ENCODE measurements around the gene LGALS12. TPM values are rescaled to one million over a fixed set of nuclear protein-coding genes. Genes with fewer than 3 reads are reported as not detected.

The LGALS12 gene
- total RNA-seq (2014; rRNA removed; shearing (Covaris generic)) (not detected in 2 replicates), total RNA-seq (2022) (not detected in 2 replicates), Bru-seq, nascent RNA (not detected), BruChase-seq, experiment 1, labeled RNA remaining after a 6-hour chase (not detected), BruChase-seq, experiment 2, labeled RNA remaining after a 2-hour chase (not detected)
- long read RNA-seq = 0 reads

- Histone ChIP-seq H3K27ac (ENCODE audit: low read depth, low read length, poor library complexity, severe bottlenecking) (no peak within 1 kb of the TSS), H3K4me3 (ENCODE audit: low read depth, low read length, poor library complexity, severe bottlenecking) (no peak within 1 kb of the TSS), H3K79me2 (ENCODE audit: insufficient read depth, low read depth, low read length) (no peaks in the 10 kb centered on the region), H3K9me2 (ENCODE audit: insufficient read depth, low read length) (no peaks in the 10 kb centered on the region), H3K4me2 (ENCODE audit: low read length) (no peak within 1 kb of the TSS), H2AFZ (ENCODE audit: low read length) (no peak within 1 kb of the TSS), H3K9me3 (ENCODE audit: low read length) (no peaks in the 10 kb centered on the region), H3K36me3 (ENCODE audit: insufficient read depth, low read length) (no peaks in the 10 kb centered on the region), H4K20me1 (ENCODE audit: insufficient read depth, low read length) (no peaks in the 10 kb centered on the region), H3K4me1 (ENCODE audit: insufficient read depth, low read length, poor library complexity, severe bottlenecking) (no peaks in the 10 kb centered on the region)
- BruUV-seq (replicated peaks) = no TSS peak
- intact Hi-C loops (cut with micrococcal nuclease; ENCODE audit: unreplicated experiment) = no loop called here
- no peak for DNase-seq (ENCODE audit: low spot score)
- TF ChIP-seq CTCF (conservative IDR thresholded peaks at IDR 0.05; ENCODE audit: low read length) (no peak), EZH2phosphoT487 (IDR thresholded peaks at IDR 0.05; ENCODE audit: borderline replicate concordance, low read depth, low read length) (no peak)
- ChIA-PET CTCF (ENCODE audit: unreplicated experiment) (no interaction called here), POLR2A (interaction anchor here (0.7 kb wide), 1 partner anchor 110 kb away, joined by 4 read pairs; no protein-coding TSS in a partner anchor)
Observed at GRCh38 chr11:63505857-63506528, at the start of gene LGALS12. Gene LGALS12 (plus strand): TSS chr11:63506084. CDS start chr11:63506459, 375 bp downstream.

GRCh38 chr11:63459586-63459985 lies 46.3 kb upstream of the LGALS12 start:
- Histone ChIP-seq H3K9me2 (ENCODE audit: insufficient read depth, low read length) (no peaks in the 10 kb centered on the region), H3K36me3 (ENCODE audit: insufficient read depth, low read length) (no peaks in the 10 kb centered on the region), H2AFZ (ENCODE audit: low read length) (no peak overlapping the region), H3K4me1 (ENCODE audit: insufficient read depth, low read length, poor library complexity, severe bottlenecking) (no peaks in the 10 kb centered on the region), H3K9me3 (ENCODE audit: low read length) (no peaks in the 10 kb centered on the region), H3K4me3 (ENCODE audit: low read depth, low read length, poor library complexity, severe bottlenecking) (no peak overlapping the region), H3K79me2 (ENCODE audit: insufficient read depth, low read depth, low read length) (no peaks in the 10 kb centered on the region), H4K20me1 (ENCODE audit: insufficient read depth, low read length) (no peaks in the 10 kb centered on the region), H3K27ac (ENCODE audit: low read depth, low read length, poor library complexity, severe bottlenecking) (no peak overlapping the region), H3K4me2 (ENCODE audit: low read length) (no peak overlapping the region)
- POLR2A ChIA-PET = interaction anchor here (1.0 kb wide), 1 partner anchor 8 kb away, joined by 4 read pairs; no protein-coding TSS in a partner anchor
- no TSS peak for BruUV-seq (replicated peaks)
- CTCF ChIA-PET (ENCODE audit: unreplicated experiment) = no interaction called here
- intact Hi-C loops (cut with micrococcal nuclease; ENCODE audit: unreplicated experiment) = no loop called here
- TF ChIP-seq EZH2phosphoT487 (IDR thresholded peaks at IDR 0.05; ENCODE audit: borderline replicate concordance, low read depth, low read length) (no peak), CTCF (conservative IDR thresholded peaks at IDR 0.05; ENCODE audit: low read length) (no peak)
- DNase-seq (ENCODE audit: low spot score) = no peak

- H3K9me3 ChIP-seq (ENCODE audit: low read length) = no peaks in the 10 kb centered on the region
- ChIA-PET CTCF (ENCODE audit: unreplicated experiment) (no interaction called here), POLR2A (no interaction called here)
- no peaks in the 10 kb centered on the region for H4K20me1 ChIP-seq (ENCODE audit: insufficient read depth, low read length)
- no peak for TF ChIP-seq EZH2phosphoT487 (IDR thresholded peaks at IDR 0.05; ENCODE audit: borderline replicate concordance, low read depth, low read length)
- TF ChIP-seq CTCF (conservative IDR thresholded peaks at IDR 0.05; ENCODE audit: low read length) = no peak
- H3K36me3 ChIP-seq (ENCODE audit: insufficient read depth, low read length) = no peaks in the 10 kb centered on the region
- H2AFZ ChIP-seq (ENCODE audit: low read length) = no peak overlapping the region
- no peak overlapping the region for H3K27ac ChIP-seq (ENCODE audit: low read depth, low read length, poor library complexity, severe bottlenecking)
- H3K9me2 ChIP-seq (ENCODE audit: insufficient read depth, low read length) = no peaks in the 10 kb centered on the region
- H3K4me1 ChIP-seq (ENCODE audit: insufficient read depth, low read length, poor library complexity, severe bottlenecking) = no peaks in the 10 kb centered on the region
- BruUV-seq (replicated peaks) = no TSS peak
- H3K4me3 ChIP-seq (ENCODE audit: low read depth, low read length, poor library complexity, severe bottlenecking) = no peak overlapping the region
- no peaks in the 10 kb centered on the region for H3K79me2 ChIP-seq (ENCODE audit: insufficient read depth, low read depth, low read length)
- no peak overlapping the region for H3K4me2 ChIP-seq (ENCODE audit: low read length)
- no peak for DNase-seq (ENCODE audit: low spot score)
- intact Hi-C loops (cut with micrococcal nuclease; ENCODE audit: unreplicated experiment) = no loop called here
Observed at GRCh38 chr11:63462137-63462536, 43.7 kb upstream of the LGALS12 start.

Data from OCI-LY7 (cell line).